Tibial nerve (tissue), 4 donors: Measurements from ENCODE around the gene VASH1.

ENCODE experiments used
- EP300 ChIP-seq, 2 donors: sonication (generic); formaldehyde crosslinking; IDR thresholded peaks; one replicate each; pipeline ENCODE4 v1.6.1; 2017; ENCODE audit warnings: antibody characterized with exemption in 2 of 2, mild to moderate bottlenecking in 1 of 2
- POLR2A ChIP-seq, 2 donors: fragments of 450-650 bp; IDR thresholded peaks; one replicate each; pipeline ENCODE4 v1.6.1; 2017; ENCODE audit warnings: antibody characterized with exemption in 2 of 2, mild to moderate bottlenecking in 2 of 2, moderate library complexity in 2 of 2
- TF ChIP-seq, protein P1 (sequence below), 5 experiments: fragments of 200-600 bp in 3 of 5; fragments of 450-650 bp in 2 of 5; sonication (generic) in 3 of 5; IDR thresholded peaks; one replicate each; pipeline ENCODE4 v1.5.1; 2016 to 2019; ENCODE audit warnings: antibody characterized with exemption in 5 of 5, mild to moderate bottlenecking in 3 of 5, moderate library complexity in 2 of 5

DNA sequence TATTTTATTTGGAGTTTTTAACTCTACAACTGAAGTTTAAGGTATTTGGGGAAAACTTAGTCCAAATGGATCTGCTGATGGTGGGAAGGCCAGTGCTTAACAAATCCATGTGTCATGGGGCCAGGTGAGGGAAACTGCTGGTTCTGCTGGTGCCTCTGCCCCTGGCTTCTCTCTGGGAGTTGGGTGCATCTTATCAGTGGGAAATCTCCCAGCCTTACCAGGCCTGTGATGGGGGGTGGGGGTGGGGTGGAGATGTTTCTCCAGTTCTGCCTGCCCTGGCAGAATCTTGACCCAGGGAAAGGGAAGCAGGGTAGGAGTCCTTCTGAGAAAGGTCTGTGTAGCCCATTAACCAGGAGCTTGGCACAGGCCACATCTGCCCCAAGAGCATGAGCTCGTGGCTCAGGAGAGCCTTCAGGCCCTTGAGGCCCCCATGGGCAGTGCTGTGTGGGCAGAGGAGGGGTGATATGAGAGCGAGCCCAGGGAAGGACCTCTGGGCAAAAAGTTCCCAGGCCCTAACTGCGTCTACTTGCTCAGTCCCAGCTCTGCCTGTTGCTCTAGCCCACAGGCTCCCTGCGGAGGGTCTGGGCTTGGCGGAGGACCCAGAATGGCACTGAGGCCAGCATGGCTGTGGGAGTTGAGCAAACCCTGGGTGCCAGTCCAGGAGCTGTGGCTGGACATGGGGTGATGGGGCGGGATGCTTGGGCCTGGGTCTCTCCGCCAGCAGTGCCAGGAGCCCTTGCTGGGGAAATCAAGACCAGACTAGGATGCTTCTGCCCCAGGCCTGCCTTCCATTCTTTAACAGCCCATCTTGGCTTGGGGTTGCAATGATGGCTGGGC lies 18.2 kb downstream of the VASH1 start:
- TF ChIP-seq EP300 (IDR thresholded peaks at IDR 0.05) (no peak), POLR2A (IDR thresholded peaks at IDR 0.05) (no peak)
- TF ChIP-seq, protein P1, sequence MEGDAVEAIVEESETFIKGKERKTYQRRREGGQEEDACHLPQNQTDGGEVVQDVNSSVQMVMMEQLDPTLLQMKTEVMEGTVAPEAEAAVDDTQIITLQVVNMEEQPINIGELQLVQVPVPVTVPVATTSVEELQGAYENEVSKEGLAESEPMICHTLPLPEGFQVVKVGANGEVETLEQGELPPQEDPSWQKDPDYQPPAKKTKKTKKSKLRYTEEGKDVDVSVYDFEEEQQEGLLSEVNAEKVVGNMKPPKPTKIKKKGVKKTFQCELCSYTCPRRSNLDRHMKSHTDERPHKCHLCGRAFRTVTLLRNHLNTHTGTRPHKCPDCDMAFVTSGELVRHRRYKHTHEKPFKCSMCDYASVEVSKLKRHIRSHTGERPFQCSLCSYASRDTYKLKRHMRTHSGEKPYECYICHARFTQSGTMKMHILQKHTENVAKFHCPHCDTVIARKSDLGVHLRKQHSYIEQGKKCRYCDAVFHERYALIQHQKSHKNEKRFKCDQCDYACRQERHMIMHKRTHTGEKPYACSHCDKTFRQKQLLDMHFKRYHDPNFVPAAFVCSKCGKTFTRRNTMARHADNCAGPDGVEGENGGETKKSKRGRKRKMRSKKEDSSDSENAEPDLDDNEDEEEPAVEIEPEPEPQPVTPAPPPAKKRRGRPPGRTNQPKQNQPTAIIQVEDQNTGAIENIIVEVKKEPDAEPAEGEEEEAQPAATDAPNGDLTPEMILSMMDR (IDR thresholded peaks at IDR 0.05), result no peak
